Esophagus muscularis mucosa (tissue), 4 donors: ENCODE data around the gene PAM. TPM values are rescaled to one million over a fixed set of nuclear protein-coding genes. Genes with fewer than 3 reads are reported as not detected.

ENCODE experiments used
- DNase-seq: peaks from one replicate; pipeline ENCODE4 v3.0.0-alpha.2; 2017; ENCODE audit errors: extremely low spot score
- H3K27ac ChIP-seq, 4 donors: fragments of 200-600 bp; sonication (generic); replicated peaks in 1 of 4; 1 replicate in 3 of 4; 2 replicates in 1 of 4; pipeline ENCODE4 v1.5.1; 2016 to 2019; ENCODE audit warnings: mild to moderate bottlenecking in 1 of 4
- H3K27me3 ChIP-seq, 4 donors: fragments of 200-600 bp; sonication (generic); one replicate each; pipeline versions ENCODE4 v1.5.1 to v1.6.0; 2016 to 2019
- H3K36me3 ChIP-seq, 4 donors: fragments of 200-600 bp; sonication (generic); one replicate each; pipeline ENCODE4 v1.5.1; 2016 to 2019
- H3K4me1 ChIP-seq, 4 donors: fragments of 200-600 bp; sonication (generic); one replicate each; pipeline ENCODE4 v1.5.1; 2016 to 2019
- H3K4me3 ChIP-seq, 4 donors: fragments of 200-600 bp; sonication (generic); 1 replicate in 2 of 4; 2 replicates in 2 of 4; pipeline ENCODE4 v1.5.1; 2016 to 2019; ENCODE audit warnings: mild to moderate bottlenecking in 4 of 4, moderate library complexity in 1 of 4
- H3K9me3 ChIP-seq, 4 donors: fragments of 200-600 bp; sonication (generic); 1 replicate in 3 of 4; 2 replicates in 1 of 4; pipeline ENCODE4 v1.5.1; 2016 to 2019
- EP300 ChIP-seq: sonication (generic); formaldehyde crosslinking; IDR thresholded peaks from one replicate; pipeline ENCODE4 v1.6.1; 2017; ENCODE audit warnings: antibody characterized with exemption
- POLR2A ChIP-seq: fragments of 450-650 bp; IDR thresholded peaks from one replicate; pipeline ENCODE4 v1.6.1; 2017; ENCODE audit warnings: antibody characterized with exemption, moderate library complexity, mild to moderate bottlenecking, low read depth
- POLR2AphosphoS5 ChIP-seq, 2 donors: sonication (generic); formaldehyde crosslinking; IDR thresholded peaks; one replicate each; pipeline ENCODE4 v1.6.1; 2017; ENCODE audit warnings: antibody characterized with exemption in 2 of 2
- WGBS: methylation state at CpG from one replicate; pipeline ENCODE4 v1.1.5; 2018; 5-methylcytosine and 5-hydroxymethylcytosine counted together
- intact Hi-C: fragments of 100-400 bp; cut with DNase I; formaldehyde crosslinking; loops from one replicate; pipeline ENCODE4 v1.15.1; 2023
- total RNA-seq, 4 donors: library from RNA; depleted of rRNA; stranded (reverse); fragments of >200 nt; gene quantifications; one replicate each; pipeline versions ENCODE4 v1.1.0 to v1.2.1, GENCODE V29; 2016
- TF ChIP-seq, protein P1 (sequence below), 3 experiments: fragments of 200-600 bp in 2 of 3; fragments of 450-650 bp in 1 of 3; sonication (generic) in 2 of 3; IDR thresholded peaks; one replicate each; pipeline ENCODE4 v1.5.1; 2017 to 2019; ENCODE audit warnings: antibody characterized with exemption in 3 of 3, mild to moderate bottlenecking in 2 of 3, moderate library complexity in 1 of 3

PAM gene
- total RNA-seq, 4 donors from 2014 or later, result 212 to 250 (median 227) TPM

DNA sequence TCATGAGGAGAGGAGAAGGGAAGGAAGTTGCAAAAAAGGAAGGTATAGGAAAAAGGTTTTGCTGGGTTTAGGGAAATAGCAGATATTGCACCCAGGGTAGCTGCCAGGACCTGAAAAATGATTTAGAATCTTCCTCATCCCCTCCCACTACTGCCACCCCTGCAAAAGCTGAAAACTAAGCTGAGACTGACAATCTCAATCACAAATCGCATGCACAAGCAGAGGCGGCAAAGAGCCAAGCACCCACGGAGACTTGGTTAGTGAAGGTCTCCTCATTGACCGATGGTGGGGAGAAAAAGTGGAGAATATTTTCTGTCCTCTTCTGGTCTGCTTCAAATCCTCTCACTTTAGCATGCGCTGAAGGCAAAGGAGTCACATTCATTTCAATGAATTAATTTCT, 39.1 kb upstream of the PAM start:
- no peak overlapping the region for H3K27ac ChIP-seq
- WGBS, result 91% methylated on average over 5 of the region's 5 CpGs
- H3K27me3 ChIP-seq, result no peaks in the 10 kb centered on the region
- H3K36me3 ChIP-seq, result no peaks in the 10 kb centered on the region
- TF ChIP-seq POLR2AphosphoS5 (IDR thresholded peaks at IDR 0.05) (no peak), POLR2A (no peak), EP300 (no peak)
- TF ChIP-seq, protein P1, sequence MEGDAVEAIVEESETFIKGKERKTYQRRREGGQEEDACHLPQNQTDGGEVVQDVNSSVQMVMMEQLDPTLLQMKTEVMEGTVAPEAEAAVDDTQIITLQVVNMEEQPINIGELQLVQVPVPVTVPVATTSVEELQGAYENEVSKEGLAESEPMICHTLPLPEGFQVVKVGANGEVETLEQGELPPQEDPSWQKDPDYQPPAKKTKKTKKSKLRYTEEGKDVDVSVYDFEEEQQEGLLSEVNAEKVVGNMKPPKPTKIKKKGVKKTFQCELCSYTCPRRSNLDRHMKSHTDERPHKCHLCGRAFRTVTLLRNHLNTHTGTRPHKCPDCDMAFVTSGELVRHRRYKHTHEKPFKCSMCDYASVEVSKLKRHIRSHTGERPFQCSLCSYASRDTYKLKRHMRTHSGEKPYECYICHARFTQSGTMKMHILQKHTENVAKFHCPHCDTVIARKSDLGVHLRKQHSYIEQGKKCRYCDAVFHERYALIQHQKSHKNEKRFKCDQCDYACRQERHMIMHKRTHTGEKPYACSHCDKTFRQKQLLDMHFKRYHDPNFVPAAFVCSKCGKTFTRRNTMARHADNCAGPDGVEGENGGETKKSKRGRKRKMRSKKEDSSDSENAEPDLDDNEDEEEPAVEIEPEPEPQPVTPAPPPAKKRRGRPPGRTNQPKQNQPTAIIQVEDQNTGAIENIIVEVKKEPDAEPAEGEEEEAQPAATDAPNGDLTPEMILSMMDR (IDR thresholded peaks at IDR 0.05), result no peak
- intact Hi-C loops, result no loop called here
- H3K9me3 ChIP-seq, result no peaks in the 10 kb centered on the region
- no peak for DNase-seq
- H3K4me1 ChIP-seq, result no peaks in the 10 kb centered on the region
- no peak overlapping the region for H3K4me3 ChIP-seq

DNA sequence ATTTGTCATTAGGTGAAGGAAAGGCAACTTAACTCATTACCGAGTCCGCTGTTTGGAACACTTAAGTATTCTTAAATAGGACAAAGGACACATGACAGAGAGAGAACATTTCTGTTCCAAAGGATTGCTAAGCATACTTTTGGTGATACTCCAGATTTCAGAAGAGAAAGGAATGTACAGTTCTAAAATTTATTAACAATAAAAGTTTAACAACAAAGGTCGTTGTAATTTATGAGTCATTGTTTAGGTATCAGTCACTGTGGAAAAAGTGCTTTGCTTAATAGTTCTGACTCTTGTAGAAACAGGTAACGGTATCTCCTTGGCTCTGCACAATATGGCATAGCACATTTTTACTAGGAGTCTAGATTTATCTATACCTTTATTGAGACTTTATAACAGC, 36.3 kb upstream of the PAM start:
- H3K4me3 ChIP-seq, result no peak overlapping the region
- no peaks in the 10 kb centered on the region for H3K36me3 ChIP-seq
- H3K27ac ChIP-seq, result no peak overlapping the region
- intact Hi-C loops, result no loop called here
- TF ChIP-seq, protein P1 (IDR thresholded peaks at IDR 0.05), result no peak
- no peak for TF ChIP-seq POLR2A
- no peak for TF ChIP-seq EP300
- no peak for TF ChIP-seq POLR2AphosphoS5 (IDR thresholded peaks at IDR 0.05)
- H3K27me3 ChIP-seq, result no peaks in the 10 kb centered on the region
- 72% methylated on average over 4 of the region's 4 CpGs for WGBS
- H3K9me3 ChIP-seq, result no peaks in the 10 kb centered on the region
- no peak for DNase-seq
- no peaks in the 10 kb centered on the region for H3K4me1 ChIP-seq

DNA sequence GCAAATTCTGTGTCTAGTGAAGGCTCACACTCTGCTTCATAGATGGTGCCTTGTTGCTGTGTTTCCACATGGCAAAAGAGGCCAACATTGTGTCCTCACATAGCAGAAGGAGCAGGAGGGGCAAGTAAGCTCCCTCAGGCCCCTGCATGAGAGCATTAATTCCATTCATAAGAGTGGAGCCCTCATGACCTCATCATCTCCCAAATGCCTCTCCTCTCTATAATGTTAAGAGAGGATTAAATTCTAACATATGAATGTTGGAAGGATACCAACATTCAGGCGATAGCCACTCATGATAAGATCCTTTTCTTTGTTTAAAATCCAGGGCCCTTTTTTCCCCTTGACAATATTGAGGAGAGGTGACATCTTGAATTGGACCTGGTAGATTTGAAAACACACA, 35.2 kb upstream of the PAM start:
- no peaks in the 10 kb centered on the region for H3K36me3 ChIP-seq
- no peaks in the 10 kb centered on the region for H3K4me1 ChIP-seq
- TF ChIP-seq POLR2A (no peak), POLR2AphosphoS5 (IDR thresholded peaks at IDR 0.05) (no peak), EP300 (no peak)
- TF ChIP-seq, protein P1 (IDR thresholded peaks at IDR 0.05), result no peak
- H3K9me3 ChIP-seq, result no peaks in the 10 kb centered on the region
- H3K27ac ChIP-seq, result no peak overlapping the region
- H3K27me3 ChIP-seq, result no peaks in the 10 kb centered on the region
- no peak overlapping the region for H3K4me3 ChIP-seq
- intact Hi-C loops, result no loop called here
- WGBS, result 81% methylated on average over 1 of the region's 1 CpG
- DNase-seq, result no peak

DNA sequence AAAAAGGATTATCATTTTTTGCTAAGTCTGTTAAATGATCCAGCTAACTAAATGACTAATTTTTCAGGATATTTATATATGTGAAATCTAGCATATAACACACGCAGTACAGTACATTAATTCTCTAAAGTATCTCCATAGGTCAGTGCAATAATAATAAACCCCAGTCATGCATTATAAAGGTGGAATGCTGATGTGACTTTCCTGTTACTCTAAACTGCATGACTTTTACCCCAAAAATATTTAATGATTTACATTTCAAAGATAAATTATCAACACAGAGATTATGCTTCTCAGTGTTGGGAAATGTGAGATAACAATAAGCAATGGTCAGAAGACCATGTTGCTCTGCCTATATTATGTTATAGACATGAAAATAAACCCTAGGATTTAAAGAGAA, 34.1 kb upstream of the PAM start:
- Histone ChIP-seq H3K4me1 (no peaks in the 10 kb centered on the region), H3K9me3 (no peaks in the 10 kb centered on the region), H3K4me3 (no peak overlapping the region), H3K27me3 (no peaks in the 10 kb centered on the region), H3K27ac (no peak overlapping the region), H3K36me3 (no peaks in the 10 kb centered on the region)
- TF ChIP-seq, protein P1 (IDR thresholded peaks at IDR 0.05), result no peak
- no peak for TF ChIP-seq POLR2AphosphoS5 (IDR thresholded peaks at IDR 0.05)
- TF ChIP-seq EP300, result no peak
- no peak for DNase-seq
- WGBS, result 67% methylated on average over 1 of the region's 1 CpG
- intact Hi-C loops, result no loop called here

DNA sequence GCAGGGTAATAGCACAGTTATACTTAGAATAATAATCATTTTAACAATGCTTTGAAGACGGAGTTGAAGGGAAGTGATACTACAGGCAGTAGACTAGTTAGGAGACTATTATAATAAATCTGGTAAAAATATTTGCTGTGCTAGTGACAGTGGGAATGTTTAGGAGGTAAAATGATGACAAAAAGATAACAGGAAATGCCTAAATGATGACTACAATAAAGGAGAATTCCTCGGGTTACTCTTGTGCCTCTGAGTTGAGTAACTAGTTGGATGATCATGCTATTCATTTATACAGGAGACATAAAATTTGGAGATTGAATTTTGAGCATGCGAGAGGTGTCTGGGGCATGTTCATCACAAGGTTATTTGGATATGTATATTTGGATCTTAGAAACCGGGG, 32.2 kb upstream of the PAM start:
- H3K27me3 ChIP-seq, result no peaks in the 10 kb centered on the region
- H3K4me3 ChIP-seq, result no peak overlapping the region
- H3K9me3 ChIP-seq, result no peaks in the 10 kb centered on the region
- no peak overlapping the region for H3K27ac ChIP-seq
- no peak for DNase-seq
- intact Hi-C loops, result no loop called here
- no peaks in the 10 kb centered on the region for H3K36me3 ChIP-seq
- H3K4me1 ChIP-seq, result no peaks in the 10 kb centered on the region
- TF ChIP-seq POLR2A (no peak), POLR2AphosphoS5 (IDR thresholded peaks at IDR 0.05) (no peak), EP300 (no peak)
- TF ChIP-seq, protein P1 (IDR thresholded peaks at IDR 0.05), result no peak
- WGBS, result 76% methylated on average over 4 of the region's 4 CpGs
